Thyroid gland (tissue), 4 donors: ENCODE data around the gene FAM240A. TPM values are rescaled to one million over a fixed set of nuclear protein-coding genes. Genes with fewer than 3 reads are reported as not detected.
A peak's percentile ranks its signal among the peaks of the same experiment; 100 is the strongest.

Source experiments
- DNase-seq, 2 donors: peaks; one replicate each; pipeline ENCODE4 v3.0.0-alpha.2; 2019
- H3K27ac ChIP-seq, 3 donors: fragments of 200-600 bp; sonication (generic); 1 replicate in 2 of 3; 2 replicates in 1 of 3; pipeline ENCODE4 v1.5.1; 2016 to 2019; ENCODE audit warnings: mild to moderate bottlenecking in 1 of 3, moderate library complexity in 1 of 3
- H3K27me3 ChIP-seq: fragments of 200-600 bp; sonication (generic); one replicate; pipeline ENCODE4 v1.5.1; 2019
- H3K36me3 ChIP-seq, 2 donors: fragments of 200-600 bp; sonication (generic); one replicate each; pipeline ENCODE4 v1.5.1; 2016 to 2019
- H3K4me1 ChIP-seq, 2 donors: fragments of 200-600 bp; sonication (generic); one replicate each; pipeline ENCODE4 v1.5.1; 2017 to 2019
- H3K4me3 ChIP-seq, 3 donors: fragments of 200-600 bp; sonication (generic); replicated peaks in 1 of 3; 1 replicate in 2 of 3; 2 replicates in 1 of 3; pipeline ENCODE4 v1.5.1; 2016; ENCODE audit warnings: mild to moderate bottlenecking in 1 of 3
- H3K9me3 ChIP-seq: fragments of 200-600 bp; sonication (generic); one replicate; pipeline ENCODE4 v1.5.1; 2017
- CTCF ChIP-seq, 6 experiments: fragments of 200-600 bp in 3 of 6; fragments of 450-650 bp in 3 of 6; sonication (generic) in 3 of 6; IDR thresholded peaks; one replicate each; pipeline ENCODE4 v1.5.1; 2016 to 2019; ENCODE audit warnings: antibody characterized with exemption in 6 of 6, mild to moderate bottlenecking in 2 of 6, inconsistent platforms in 1 of 6, moderate library complexity in 1 of 6
- POLR2A ChIP-seq, 2 donors: fragments of 450-650 bp; IDR thresholded peaks; one replicate each; pipeline ENCODE4 v1.6.1; 2017; ENCODE audit warnings: antibody characterized with exemption in 2 of 2, mild to moderate bottlenecking in 2 of 2, moderate library complexity in 1 of 2
- WGBS, 2 donors: methylation state at CpG; one replicate each; pipeline ENCODE4 v1.1.5; 2017; 5-methylcytosine and 5-hydroxymethylcytosine counted together
- intact Hi-C: fragments of 100-400 bp; cut with DNase I; formaldehyde crosslinking; loops from one replicate; pipeline ENCODE4 v1.15.1; 2023
- total RNA-seq, 4 donors: library from RNA; depleted of rRNA; stranded (reverse); fragments of >200 nt; gene quantifications; one replicate each; pipeline ENCODE4 v1.2.3, GENCODE V29; 2016

FAM240A gene
- total RNA-seq, 4 donors from 2014 or later: 0.22 to 1.1 TPM; not detected in 2

- WGBS, 2 donors: 22 to 42% methylated on average over 5 to 7 of the region's 7 CpGs
- peak; percentile 49 to 55 for DNase-seq
- Histone ChIP-seq H3K36me3 (no peaks in the 10 kb centered on the region), H3K4me3 (no peak overlapping the region), H3K4me1 (peaks cover 3 to 10% of the 10 kb centered on the region in 2 donors), H3K27ac (no peak overlapping the region), H3K9me3 (no peaks in the 10 kb centered on the region), H3K27me3 (no peaks in the 10 kb centered on the region)
- no peak for TF ChIP-seq POLR2A (IDR thresholded peaks at IDR 0.05)
- no peak for TF ChIP-seq CTCF (IDR thresholded peaks at IDR 0.05)
- intact Hi-C loops: no loop called here
Observed at GRCh38 chr3:46666453-46666845, 54.1 kb downstream of the FAM240A start.

GRCh38 chr3:46667061-46667621, 54.8 kb downstream of the FAM240A start:
- H3K36me3 ChIP-seq: no peaks in the 10 kb centered on the region
- no peaks in the 10 kb centered on the region for H3K27me3 ChIP-seq
- intact Hi-C loops: no loop called here
- WGBS, 2 donors: 88 to 97% methylated on average over 8 of the region's 8 CpGs
- peaks cover 3 to 10% of the 10 kb centered on the region in 2 donors for H3K4me1 ChIP-seq
- no peaks in the 10 kb centered on the region for H3K9me3 ChIP-seq
- TF ChIP-seq POLR2A (IDR thresholded peaks at IDR 0.05) (no peak), CTCF (IDR thresholded peaks at IDR 0.05) (no peak)
- DNase-seq: no peak
- H3K4me3 ChIP-seq: no peak overlapping the region
- H3K27ac ChIP-seq: no peak overlapping the region

- Histone ChIP-seq H3K9me3 (no peaks in the 10 kb centered on the region), H3K4me3 (no peak overlapping the region), H3K4me1 (peaks cover 3 to 10% of the 10 kb centered on the region in 2 donors), H3K27me3 (no peaks in the 10 kb centered on the region), H3K36me3 (no peaks in the 10 kb centered on the region), H3K27ac (no peak overlapping the region)
- DNase-seq: no peak
- WGBS, 2 donors: 89 to 90% methylated on average over 9 of the region's 9 CpGs
- intact Hi-C loops: no loop called here
- TF ChIP-seq CTCF (IDR thresholded peaks at IDR 0.05) (no peak), POLR2A (IDR thresholded peaks at IDR 0.05) (no peak)
Observed at GRCh38 chr3:46667657-46668056, 55.3 kb downstream of the FAM240A start.

GRCh38 chr3:46668116-46668515, 55.8 kb downstream of the FAM240A start:
- Histone ChIP-seq H3K4me3 (no peak overlapping the region), H3K9me3 (no peaks in the 10 kb centered on the region), H3K4me1 (peaks cover 3 to 10% of the 10 kb centered on the region in 2 donors), H3K36me3 (no peaks in the 10 kb centered on the region), H3K27me3 (no peaks in the 10 kb centered on the region), H3K27ac (no peak overlapping the region)
- no peak for DNase-seq
- intact Hi-C loops: no loop called here
- WGBS, 2 donors: 67 to 74% methylated on average over 8 of the region's 8 CpGs
- TF ChIP-seq POLR2A (IDR thresholded peaks at IDR 0.05): no peak
- no peak for TF ChIP-seq CTCF (IDR thresholded peaks at IDR 0.05)

- Histone ChIP-seq H3K4me3 (no peak overlapping the region), H3K27ac (no peak overlapping the region), H3K36me3 (peaks cover 0 to 3% of the 10 kb centered on the region in 2 donors), H3K9me3 (no peaks in the 10 kb centered on the region), H3K4me1 (peaks cover 3 to 10% of the 10 kb centered on the region in 2 donors), H3K27me3 (no peaks in the 10 kb centered on the region)
- 72 to 92% methylated on average over 2 of the region's 2 CpGs for WGBS, 2 donors
- intact Hi-C loops: no loop called here
- no peak for DNase-seq
- TF ChIP-seq POLR2A (IDR thresholded peaks at IDR 0.05): no peak
- no peak for TF ChIP-seq CTCF (IDR thresholded peaks at IDR 0.05)
Observed at GRCh38 chr3:46668591-46668990, 56.3 kb downstream of the FAM240A start.
